HEK293 (cell line): ENCODE measurements around the gene RPL31.

Experiments
- CTCF ChIA-PET: fragments of 350-600 bp; formaldehyde crosslinking; extraction: SDS; loops from one replicate; lab custom pipeline; 2021; ENCODE audit warnings: antibody characterized with exemption; lab: Yijun Ruan, JAX
- POLR2A ChIA-PET: fragments of 300-600 bp; formaldehyde crosslinking; extraction: SDS; loops from one replicate; lab custom pipeline; 2020; ENCODE audit warnings: antibody characterized with exemption, inconsistent platforms; lab: Yijun Ruan, JAX
- H3K27ac ChIP-seq: fragments of 200-500 bp; sonication (Bioruptor generic); 2 replicates; pipeline ENCODE4 v1.5.1; 2014; ENCODE audit warnings: low read depth, low read length, control low read depth, inconsistent platforms; ENCODE audit errors: extremely low read depth
- H3K36me3 ChIP-seq, 2 experiments: fragments of 200-500 bp in 1 of 2; sonication (Bioruptor generic) in 1 of 2; 1 replicate in 1 of 2; 2 replicates in 1 of 2; pipeline ENCODE4 v1.5.1; 2014 to 2017; ENCODE audit warnings: inconsistent platforms in 2 of 2, low read length in 2 of 2; ENCODE audit not compliant: control insufficient read depth in 2 of 2, insufficient read depth in 1 of 2
- H3K4me1 ChIP-seq: fragments of 200-500 bp; sonication (Bioruptor generic); 2 replicates; pipeline ENCODE4 v1.5.1; 2014; ENCODE audit warnings: mild to moderate bottlenecking, low read length, inconsistent platforms; ENCODE audit not compliant: control insufficient read depth, insufficient read depth
- H3K4me3 ChIP-seq: 2 replicates; pipeline ENCODE4 v1.5.1; 2011; ENCODE audit warnings: low read depth, mild to moderate bottlenecking, control low read depth, low read length, moderate library complexity
- H3K9me3 ChIP-seq: fragments of 200-500 bp; sonication (Bioruptor generic); 2 replicates; pipeline ENCODE4 v1.5.1; 2014; ENCODE audit warnings: low read depth, low read length, inconsistent platforms; ENCODE audit not compliant: control insufficient read depth, insufficient read depth
- KLF8 ChIP-seq: fragments of 450-650 bp; formaldehyde crosslinking; IDR thresholded peaks from 2 replicates; pipeline ENCODE4 v1.5.1; 2016; ENCODE audit warnings: missing biosample characterization, missing genetic modification characterization
- MEIS1 ChIP-seq: sonication (generic); formaldehyde crosslinking; IDR thresholded peaks from 2 replicates; pipeline ENCODE4 v1.8.1; 2022; ENCODE audit warnings: missing genetic modification reagents, mild to moderate bottlenecking, borderline replicate concordance
- OSR2 ChIP-seq: fragments of 450-650 bp; formaldehyde crosslinking; IDR thresholded peaks from 2 replicates; pipeline ENCODE4 v1.5.1; 2016; ENCODE audit warnings: missing biosample characterization, missing genetic modification characterization
- SP2 ChIP-seq: fragments of 450-650 bp; formaldehyde crosslinking; IDR thresholded peaks from 2 replicates; pipeline ENCODE4 v1.5.1; 2016; ENCODE audit warnings: missing biosample characterization, missing genetic modification characterization
- TCF7L2 ChIP-seq: IDR thresholded peaks from 2 replicates; pipeline ENCODE4 v1.6.1; 2011; ENCODE audit warnings: low read depth, mild to moderate bottlenecking, inconsistent platforms, low read length, moderate library complexity, borderline replicate concordance
- YY1 ChIP-seq: fragments of 450-650 bp; formaldehyde crosslinking; IDR thresholded peaks from 2 replicates; pipeline ENCODE4 v1.5.1; 2018; ENCODE audit warnings: missing biosample characterization, missing genetic modification characterization
- ZFP69B ChIP-seq: fragments of 450-650 bp; formaldehyde crosslinking; IDR thresholded peaks from 2 replicates; pipeline ENCODE4 v1.5.1; 2016; ENCODE audit warnings: missing biosample characterization, missing genetic modification characterization
- ZNF157 ChIP-seq: fragments of 450-650 bp; formaldehyde crosslinking; IDR thresholded peaks from 2 replicates; pipeline ENCODE4 v1.5.1; 2016; ENCODE audit warnings: missing biosample characterization, missing genetic modification characterization
- ZNF292 ChIP-seq: fragments of 450-650 bp; formaldehyde crosslinking; IDR thresholded peaks from 2 replicates; pipeline ENCODE4 v1.5.1; 2016; ENCODE audit warnings: low read depth, missing biosample characterization, missing genetic modification characterization, borderline replicate concordance
- ZNF324 ChIP-seq: fragments of 450-650 bp; formaldehyde crosslinking; IDR thresholded peaks from 2 replicates; pipeline ENCODE4 v1.5.1; 2016; ENCODE audit warnings: missing biosample characterization, missing genetic modification characterization
- ZNF426 ChIP-seq: fragments of 450-650 bp; formaldehyde crosslinking; IDR thresholded peaks from 2 replicates; pipeline ENCODE4 v1.5.1; 2017; ENCODE audit warnings: missing biosample characterization, missing genetic modification characterization, mild to moderate bottlenecking, inconsistent platforms, moderate library complexity
- ZNF510 ChIP-seq: fragments of 450-650 bp; formaldehyde crosslinking; IDR thresholded peaks from 2 replicates; pipeline ENCODE4 v1.5.1; 2018; ENCODE audit warnings: mild to moderate bottlenecking, missing genetic modification characterization, missing biosample characterization; ENCODE audit not compliant: insufficient replicate concordance
- ZNF549 ChIP-seq: fragments of 450-650 bp; IDR thresholded peaks from 2 replicates; pipeline ENCODE4 v1.5.1; 2018; ENCODE audit warnings: missing biosample characterization, missing genetic modification characterization, mild to moderate bottlenecking, inconsistent platforms, moderate library complexity
- ZNF561 ChIP-seq: fragments of 450-650 bp; IDR thresholded peaks from 2 replicates; pipeline ENCODE4 v1.5.1; 2018; ENCODE audit warnings: missing biosample characterization, missing genetic modification characterization, borderline replicate concordance
- ZNF654 ChIP-seq: fragments of 450-650 bp; formaldehyde crosslinking; IDR thresholded peaks from 2 replicates; pipeline ENCODE4 v1.5.1; 2016; ENCODE audit warnings: low read depth, missing biosample characterization, missing genetic modification characterization
- ZSCAN16 ChIP-seq: fragments of 450-650 bp; formaldehyde crosslinking; IDR thresholded peaks from 2 replicates; pipeline ENCODE4 v1.5.1; 2016; ENCODE audit warnings: missing biosample characterization, missing genetic modification characterization
- TF ChIP-seq, protein P1 (sequence below): fragments of 450-650 bp; formaldehyde crosslinking; optimal IDR thresholded peaks from 2 replicates; pipeline ENCODE3; 2016; ENCODE audit warnings: missing biosample characterization, mild to moderate bottlenecking, missing genetic modification characterization
- TF ChIP-seq, protein P2 (sequence below): fragments of 450-650 bp; formaldehyde crosslinking; IDR thresholded peaks from 2 replicates; pipeline ENCODE4 v1.5.1; 2016; ENCODE audit warnings: missing biosample characterization, missing genetic modification characterization
- TF ChIP-seq, protein P3 (sequence below): sonication (generic); formaldehyde crosslinking; IDR thresholded peaks from 2 replicates; pipeline ENCODE4 v1.8.1; 2022; ENCODE audit warnings: mild to moderate bottlenecking, moderate library complexity, missing genetic modification reagents
- TF ChIP-seq, protein P4 (sequence below): fragments of 450-650 bp; IDR thresholded peaks from 2 replicates; pipeline ENCODE4 v1.5.1; 2018; ENCODE audit warnings: missing biosample characterization, missing genetic modification characterization

The RPL31 gene

DNA sequence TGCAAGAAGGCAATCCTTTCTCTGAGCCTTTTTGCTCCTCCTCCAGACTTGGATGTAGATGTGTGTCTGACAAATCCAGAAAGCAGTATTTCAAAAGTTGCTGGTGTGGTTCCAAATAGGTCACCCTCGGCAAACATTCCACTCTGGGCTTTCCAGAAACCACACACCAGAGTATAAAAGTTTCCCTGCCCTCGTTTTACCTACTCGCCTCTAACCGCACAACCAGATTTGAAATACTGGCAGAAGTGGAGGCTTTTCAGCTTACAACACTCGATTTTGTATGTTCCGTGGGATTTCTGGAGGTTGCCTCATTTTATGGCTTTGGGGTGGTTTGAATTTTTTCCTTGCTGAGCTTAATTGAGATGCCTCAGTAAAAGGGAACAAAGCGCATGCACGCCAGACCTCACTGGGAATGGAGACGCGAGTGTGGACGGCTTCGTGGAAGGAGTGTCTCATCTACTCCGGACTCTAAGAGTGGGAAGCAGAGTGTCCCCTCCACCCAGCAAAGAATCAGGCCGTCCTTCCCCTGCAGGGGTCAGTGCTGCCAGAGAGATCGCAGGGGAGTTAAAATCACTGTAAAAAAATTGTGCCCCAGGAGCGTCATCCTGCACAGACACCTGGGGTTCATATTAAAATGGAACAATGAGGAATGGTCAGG is 44.0 kb upstream of the RPL31 start (continued):
- TF ChIP-seq, protein P1, sequence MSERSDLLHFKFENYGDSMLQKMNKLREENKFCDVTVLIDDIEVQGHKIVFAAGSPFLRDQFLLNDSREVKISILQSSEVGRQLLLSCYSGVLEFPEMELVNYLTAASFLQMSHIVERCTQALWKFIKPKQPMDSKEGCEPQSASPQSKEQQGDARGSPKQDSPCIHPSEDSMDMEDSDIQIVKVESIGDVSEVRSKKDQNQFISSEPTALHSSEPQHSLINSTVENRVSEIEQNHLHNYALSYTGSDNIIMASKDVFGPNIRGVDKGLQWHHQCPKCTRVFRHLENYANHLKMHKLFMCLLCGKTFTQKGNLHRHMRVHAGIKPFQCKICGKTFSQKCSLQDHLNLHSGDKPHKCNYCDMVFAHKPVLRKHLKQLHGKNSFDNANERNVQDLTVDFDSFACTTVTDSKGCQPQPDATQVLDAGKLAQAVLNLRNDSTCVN = no peak

DNA sequence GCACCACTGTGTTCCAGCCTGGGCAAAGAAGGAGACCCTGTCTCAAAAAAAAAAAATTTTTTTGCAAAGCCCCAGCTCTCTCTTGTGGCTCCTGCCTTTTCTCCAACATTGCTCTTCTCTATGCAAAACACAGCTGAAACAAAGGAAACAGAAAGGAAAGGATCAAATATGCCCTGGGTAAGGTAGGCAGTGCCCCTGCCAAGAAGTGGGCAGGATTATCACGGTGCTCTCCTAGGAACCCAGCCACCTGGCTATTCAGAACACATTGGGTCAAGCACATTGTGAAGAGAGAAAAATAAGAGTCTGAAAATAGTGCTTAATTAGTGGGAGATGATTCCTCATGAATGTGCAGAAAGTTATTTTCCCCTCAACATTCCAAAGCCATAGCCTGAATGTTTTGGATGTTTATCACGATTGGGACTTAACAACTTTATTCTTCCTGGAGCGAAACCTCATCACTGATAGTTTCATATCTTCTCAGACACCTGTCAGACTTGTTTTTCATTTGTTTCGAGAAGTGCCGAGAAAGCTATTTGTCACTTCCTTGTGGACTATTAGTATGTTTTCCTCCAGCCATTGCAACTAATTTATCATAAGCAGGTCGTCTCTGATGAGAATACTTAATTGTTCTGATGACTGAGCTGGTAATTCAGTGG is 42.7 kb upstream of the RPL31 start:
- no peak for TF ChIP-seq SP2 (tag by site-specific recombination)
- TF ChIP-seq ZNF426 (tag by site-specific recombination) = no peak
- TF ChIP-seq MEIS1 (CRISPR knock-in tag) = no peak
- no peak for TF ChIP-seq ZSCAN16 (tag by site-specific recombination)
- no peak for TF ChIP-seq ZNF510 (tag by site-specific recombination)
- no peak for TF ChIP-seq ZNF157 (tag by site-specific recombination)
- no peak for TF ChIP-seq ZNF561
- TF ChIP-seq, protein P2, sequence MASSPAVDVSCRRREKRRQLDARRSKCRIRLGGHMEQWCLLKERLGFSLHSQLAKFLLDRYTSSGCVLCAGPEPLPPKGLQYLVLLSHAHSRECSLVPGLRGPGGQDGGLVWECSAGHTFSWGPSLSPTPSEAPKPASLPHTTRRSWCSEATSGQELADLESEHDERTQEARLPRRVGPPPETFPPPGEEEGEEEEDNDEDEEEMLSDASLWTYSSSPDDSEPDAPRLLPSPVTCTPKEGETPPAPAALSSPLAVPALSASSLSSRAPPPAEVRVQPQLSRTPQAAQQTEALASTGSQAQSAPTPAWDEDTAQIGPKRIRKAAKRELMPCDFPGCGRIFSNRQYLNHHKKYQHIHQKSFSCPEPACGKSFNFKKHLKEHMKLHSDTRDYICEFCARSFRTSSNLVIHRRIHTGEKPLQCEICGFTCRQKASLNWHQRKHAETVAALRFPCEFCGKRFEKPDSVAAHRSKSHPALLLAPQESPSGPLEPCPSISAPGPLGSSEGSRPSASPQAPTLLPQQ (tag by site-specific recombination) = no peak
- TF ChIP-seq TCF7L2 = no peak
- TF ChIP-seq YY1 = no peak
- no peak for TF ChIP-seq ZNF654 (tag by site-specific recombination)
- no peak for TF ChIP-seq ZNF292 (tag by site-specific recombination)
- TF ChIP-seq ZNF324 (tag by site-specific recombination) = no peak
- no peak for TF ChIP-seq ZNF549 (tag by site-specific recombination)
- no peak for TF ChIP-seq KLF8 (tag by site-specific recombination)
- no peak for TF ChIP-seq OSR2 (tag by site-specific recombination)
- TF ChIP-seq, protein P3, sequence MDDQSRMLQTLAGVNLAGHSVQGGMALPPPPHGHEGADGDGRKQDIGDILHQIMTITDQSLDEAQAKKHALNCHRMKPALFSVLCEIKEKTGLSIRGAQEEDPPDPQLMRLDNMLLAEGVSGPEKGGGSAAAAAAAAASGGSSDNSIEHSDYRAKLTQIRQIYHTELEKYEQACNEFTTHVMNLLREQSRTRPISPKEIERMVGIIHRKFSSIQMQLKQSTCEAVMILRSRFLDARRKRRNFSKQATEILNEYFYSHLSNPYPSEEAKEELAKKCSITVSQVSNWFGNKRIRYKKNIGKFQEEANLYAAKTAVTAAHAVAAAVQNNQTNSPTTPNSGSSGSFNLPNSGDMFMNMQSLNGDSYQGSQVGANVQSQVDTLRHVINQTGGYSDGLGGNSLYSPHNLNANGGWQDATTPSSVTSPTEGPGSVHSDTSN (CRISPR knock-in tag) = no peak
- no peak for TF ChIP-seq ZFP69B (tag by site-specific recombination)
- TF ChIP-seq, protein P4, sequence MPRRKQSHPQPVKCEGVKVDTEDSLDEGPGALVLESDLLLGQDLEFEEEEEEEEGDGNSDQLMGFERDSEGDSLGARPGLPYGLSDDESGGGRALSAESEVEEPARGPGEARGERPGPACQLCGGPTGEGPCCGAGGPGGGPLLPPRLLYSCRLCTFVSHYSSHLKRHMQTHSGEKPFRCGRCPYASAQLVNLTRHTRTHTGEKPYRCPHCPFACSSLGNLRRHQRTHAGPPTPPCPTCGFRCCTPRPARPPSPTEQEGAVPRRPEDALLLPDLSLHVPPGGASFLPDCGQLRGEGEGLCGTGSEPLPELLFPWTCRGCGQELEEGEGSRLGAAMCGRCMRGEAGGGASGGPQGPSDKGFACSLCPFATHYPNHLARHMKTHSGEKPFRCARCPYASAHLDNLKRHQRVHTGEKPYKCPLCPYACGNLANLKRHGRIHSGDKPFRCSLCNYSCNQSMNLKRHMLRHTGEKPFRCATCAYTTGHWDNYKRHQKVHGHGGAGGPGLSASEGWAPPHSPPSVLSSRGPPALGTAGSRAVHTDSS (tag by site-specific recombination) = no peak
- Histone ChIP-seq H3K9me3 (no peaks in the 10 kb centered on the region), H3K36me3 (no peaks in the 10 kb centered on the region), H3K4me3 (no peak overlapping the region), H3K4me1 (no peaks in the 10 kb centered on the region), H3K27ac (no peak overlapping the region)
- ChIA-PET POLR2A (no interaction called here), CTCF (interaction anchor here (0.8 to 1.5 kb wide), 3 partner anchors 192 to 349 kb away, joined by 3 to 8 read pairs (median 3); no protein-coding TSS in a partner anchor)
